H1 (cell line): Measurements from ENCODE around the gene CIB4. TPM values are rescaled to one million over a fixed set of nuclear protein-coding genes. Genes with fewer than 3 reads are reported as not detected.

Experiments
- TAF1 ChIP-seq: IDR thresholded peaks from 2 replicates; pipeline ENCODE4 v1.6.1; 2011; ENCODE audit warnings: mild to moderate bottlenecking, low read depth, low read length
- polyA plus RNA-seq, 7 experiments: library from polyadenylated mRNA; depleted of rRNA in 3 of 7; stranded (reverse) in 5 of 7; unstranded in 2 of 7; fragments of >200 nt in 5 of 7; fragments of 200-250 nt in 2 of 7; gene quantifications; 1 replicate in 5 of 7; 2 replicates in 1 of 7; 4 replicates in 1 of 7; pipeline versions ENCODE4 v1.2.1 to v1.2.3, GENCODE V29; 2011 to 2013; ENCODE audit warnings: missing spikeins in 2 of 7, mixed read lengths in 2 of 7
- total RNA-seq: library from RNA; stranded (reverse); fragmentation: NEBNext Ultra II Directional; extraction: Animal tissue kit (Norgen Biotek cat#: 25700); gene quantifications from 2 replicates; pipeline ENCODE4 v1.2.1, GENCODE V29; 2021

The CIB4 gene
- total and polyA plus RNA-seq, 2 of the 8 experiments (the other 6 are each of a cell fraction or from before 2014, with no cell fraction given) = not detected

- TF ChIP-seq TAF1 = no peak
These were observed 50.1 kb downstream of the CIB4 start (continued) for GRCh38 chr2:26590980-26591618.
